Smooth muscle cell (in vitro differentiated cells): ENCODE measurements around the gene ABCC9. TPM values are rescaled to one million over a fixed set of nuclear protein-coding genes. Genes with fewer than 3 reads are reported as not detected.

Experiments
- DNase-seq: peaks from one replicate; lab custom pipeline; 2025; ENCODE audit not compliant: unreplicated experiment; lab: John Stamatoyannopoulos, UW
- H2AFZ ChIP-seq: fragments of 200-600 bp; sonication (generic); 2 replicates; pipeline ENCODE4 v1.6.0; 2016; ENCODE audit warnings: antibody characterized with exemption, low read depth, mild to moderate bottlenecking
- H3F3A ChIP-seq: fragments of 200-600 bp; sonication (generic); 2 replicates; pipeline ENCODE4 v1.6.0; 2017; ENCODE audit warnings: antibody characterized with exemption, low read depth
- H3K27ac ChIP-seq: fragments of 200-600 bp; sonication (generic); 2 replicates; pipeline ENCODE4 v1.5.1; 2016; ENCODE audit warnings: low read depth, mild to moderate bottlenecking
- H3K27me3 ChIP-seq: fragments of 200-600 bp; sonication (generic); 2 replicates; pipeline ENCODE4 v1.6.1; 2016; ENCODE audit warnings: low read depth, mild to moderate bottlenecking
- H3K36me3 ChIP-seq: fragments of 200-600 bp; sonication (generic); 2 replicates; pipeline ENCODE4 v1.5.1; 2016; ENCODE audit warnings: low read depth
- H3K4me1 ChIP-seq: fragments of 200-600 bp; sonication (generic); 2 replicates; pipeline ENCODE4 v1.5.1; 2016; ENCODE audit warnings: low read depth
- H3K4me2 ChIP-seq: fragments of 200-600 bp; sonication (generic); 2 replicates; pipeline ENCODE4 v1.6.0; 2016; ENCODE audit warnings: mild to moderate bottlenecking
- H3K4me3 ChIP-seq: fragments of 200-600 bp; sonication (generic); 2 replicates; pipeline ENCODE4 v1.5.1; 2016; ENCODE audit warnings: mild to moderate bottlenecking
- H3K79me2 ChIP-seq: fragments of 200-600 bp; sonication (generic); 2 replicates; pipeline ENCODE4 v1.6.0; 2016; ENCODE audit warnings: low read depth, mild to moderate bottlenecking
- H3K9ac ChIP-seq: fragments of 200-600 bp; sonication (generic); 2 replicates; pipeline ENCODE4 v1.6.0; 2016; ENCODE audit warnings: low read depth
- H3K9me3 ChIP-seq: fragments of 200-600 bp; sonication (generic); replicated peaks from 2 replicates; pipeline ENCODE4 v1.5.1; 2016; ENCODE audit warnings: low read depth
- H4K20me1 ChIP-seq: fragments of 200-600 bp; sonication (generic); 2 replicates; pipeline ENCODE4 v1.6.0; 2016; ENCODE audit warnings: low read depth
- WGBS: methylation state at CpG from one replicate; pipeline ENCODE4 v1.1.7; 2016; ENCODE audit warnings: low lambda C conversion rate; 5-methylcytosine and 5-hydroxymethylcytosine counted together
- polyA plus RNA-seq: library from polyadenylated mRNA; unstranded; fragments of >200 nt; fragmentation: Nextera tagmentation; extraction: Ambion mirVana; gene quantifications from 2 replicates; pipeline ENCODE4 v1.2.1, GENCODE V29; 2016
- total RNA-seq: library from RNA; depleted of rRNA; stranded (reverse); fragments of >200 nt; gene quantifications from 2 replicates; pipeline ENCODE4 v1.2.3, GENCODE V29; 2014
- TF ChIP-seq, protein P1 (sequence below): fragments of 200-600 bp; sonication (generic); IDR thresholded peaks from 2 replicates; pipeline ENCODE4 v1.5.1; 2017; ENCODE audit warnings: borderline replicate concordance, mild to moderate bottlenecking, antibody characterized with exemption; ENCODE audit not compliant: insufficient read depth, poor library complexity, severe bottlenecking

The ABCC9 gene
- total and polyA plus RNA-seq, 2 experiments from 2014 or later = 0.22 TPM; not detected in 1

DNA sequence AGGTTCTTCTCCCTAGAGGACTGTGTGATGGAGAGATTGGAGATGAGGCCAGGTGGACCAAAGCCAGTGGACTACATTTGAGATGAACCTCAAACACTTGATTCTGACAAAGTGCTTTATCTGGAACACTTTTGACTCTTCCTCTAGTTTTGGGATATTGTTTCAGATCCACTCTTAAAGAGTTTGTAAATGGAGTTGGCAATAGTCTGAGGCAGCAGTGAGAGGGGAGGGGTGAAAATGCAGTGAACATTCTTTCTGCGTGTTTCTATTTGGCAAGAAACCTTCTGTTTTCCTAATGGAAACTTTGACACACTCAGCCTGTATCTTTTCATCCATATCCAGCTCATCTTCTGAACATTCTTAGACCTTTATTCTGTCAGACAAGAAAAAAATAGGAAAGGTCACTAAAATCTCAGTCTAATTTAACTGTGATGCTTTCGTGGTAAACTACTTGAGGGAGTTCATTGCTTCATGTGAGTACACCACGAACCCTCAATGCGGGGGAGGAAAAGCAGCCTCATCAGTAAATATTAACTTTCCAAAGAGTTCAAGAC lies 109.4 kb downstream of the ABCC9 start:
- Histone ChIP-seq H3K4me3 (no peak overlapping the region), H3K9ac (no peak overlapping the region), H3K36me3 (no peaks in the 10 kb centered on the region), H3K4me2 (no peak overlapping the region), H2AFZ (no peak overlapping the region), H3K79me2 (no peaks in the 10 kb centered on the region), H3K27ac (no peak overlapping the region), H4K20me1 (no peaks in the 10 kb centered on the region), H3K27me3 (no peaks in the 10 kb centered on the region), H3K4me1 (no peaks in the 10 kb centered on the region), H3K9me3 (no peaks in the 10 kb centered on the region), H3F3A (no peaks in the 10 kb centered on the region)
- TF ChIP-seq, protein P1, sequence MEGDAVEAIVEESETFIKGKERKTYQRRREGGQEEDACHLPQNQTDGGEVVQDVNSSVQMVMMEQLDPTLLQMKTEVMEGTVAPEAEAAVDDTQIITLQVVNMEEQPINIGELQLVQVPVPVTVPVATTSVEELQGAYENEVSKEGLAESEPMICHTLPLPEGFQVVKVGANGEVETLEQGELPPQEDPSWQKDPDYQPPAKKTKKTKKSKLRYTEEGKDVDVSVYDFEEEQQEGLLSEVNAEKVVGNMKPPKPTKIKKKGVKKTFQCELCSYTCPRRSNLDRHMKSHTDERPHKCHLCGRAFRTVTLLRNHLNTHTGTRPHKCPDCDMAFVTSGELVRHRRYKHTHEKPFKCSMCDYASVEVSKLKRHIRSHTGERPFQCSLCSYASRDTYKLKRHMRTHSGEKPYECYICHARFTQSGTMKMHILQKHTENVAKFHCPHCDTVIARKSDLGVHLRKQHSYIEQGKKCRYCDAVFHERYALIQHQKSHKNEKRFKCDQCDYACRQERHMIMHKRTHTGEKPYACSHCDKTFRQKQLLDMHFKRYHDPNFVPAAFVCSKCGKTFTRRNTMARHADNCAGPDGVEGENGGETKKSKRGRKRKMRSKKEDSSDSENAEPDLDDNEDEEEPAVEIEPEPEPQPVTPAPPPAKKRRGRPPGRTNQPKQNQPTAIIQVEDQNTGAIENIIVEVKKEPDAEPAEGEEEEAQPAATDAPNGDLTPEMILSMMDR = no peak
- 79% methylated on average over 4 of the region's 4 CpGs for WGBS
- DNase-seq = no peak

GRCh38 chr12:21828779-21829178 lies 112.4 kb downstream of the ABCC9 start:
- TF ChIP-seq, protein P1 = no peak
- no peaks in the 10 kb centered on the region for H3K9me3 ChIP-seq
- DNase-seq = no peak
- no peaks in the 10 kb centered on the region for H3K4me1 ChIP-seq
- H3K4me3 ChIP-seq = no peak overlapping the region
- H3K9ac ChIP-seq = no peak overlapping the region
- H3K36me3 ChIP-seq = no peaks in the 10 kb centered on the region
- no peaks in the 10 kb centered on the region for H4K20me1 ChIP-seq
- no peaks in the 10 kb centered on the region for H3F3A ChIP-seq
- no peak overlapping the region for H2AFZ ChIP-seq
- WGBS = 91% methylated on average over 8 of the region's 8 CpGs
- no peaks in the 10 kb centered on the region for H3K27me3 ChIP-seq
- H3K27ac ChIP-seq = no peak overlapping the region
- no peak overlapping the region for H3K4me2 ChIP-seq
- no peaks in the 10 kb centered on the region for H3K79me2 ChIP-seq

DNA sequence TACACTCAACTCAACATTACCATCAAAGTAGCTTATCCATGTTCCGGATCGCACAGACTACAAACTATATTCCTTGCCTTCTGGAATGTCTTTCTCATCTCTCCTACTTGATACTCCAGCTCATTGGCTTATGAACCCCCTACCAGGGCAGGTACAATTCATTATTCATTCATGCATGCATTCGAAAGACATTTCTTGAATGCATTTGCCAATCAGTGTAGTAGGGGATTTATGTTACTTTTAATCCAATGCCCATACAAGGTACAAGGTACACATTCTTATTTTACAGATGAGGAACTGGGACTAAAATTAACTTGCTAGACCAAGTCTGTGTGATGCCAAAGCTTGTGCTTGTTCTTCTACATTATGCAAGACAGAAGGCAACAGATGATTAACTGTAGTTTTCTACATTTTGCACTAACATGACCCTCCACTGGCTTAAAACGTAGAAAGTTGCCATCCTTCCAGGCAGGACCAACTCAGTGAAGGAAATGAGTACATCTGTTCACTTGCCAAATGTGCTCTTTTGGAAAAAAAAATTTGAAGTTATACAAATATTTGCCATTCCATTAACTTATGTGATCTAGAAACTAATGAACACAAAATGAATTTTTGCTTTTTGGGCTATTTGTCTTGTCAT lies 113.0 kb downstream of the ABCC9 start:
- WGBS = 93% methylated on average over 4 of the region's 4 CpGs
- Histone ChIP-seq H3K79me2 (no peaks in the 10 kb centered on the region), H3K4me3 (no peak overlapping the region), H3K27me3 (no peaks in the 10 kb centered on the region), H4K20me1 (no peaks in the 10 kb centered on the region), H3K27ac (no peak overlapping the region), H3K36me3 (no peaks in the 10 kb centered on the region), H2AFZ (no peak overlapping the region), H3K9ac (no peak overlapping the region), H3K9me3 (no peaks in the 10 kb centered on the region), H3K4me2 (no peak overlapping the region), H3K4me1 (no peaks in the 10 kb centered on the region), H3F3A (no peaks in the 10 kb centered on the region)
- no peak for DNase-seq
- TF ChIP-seq, protein P1 = no peak

DNA sequence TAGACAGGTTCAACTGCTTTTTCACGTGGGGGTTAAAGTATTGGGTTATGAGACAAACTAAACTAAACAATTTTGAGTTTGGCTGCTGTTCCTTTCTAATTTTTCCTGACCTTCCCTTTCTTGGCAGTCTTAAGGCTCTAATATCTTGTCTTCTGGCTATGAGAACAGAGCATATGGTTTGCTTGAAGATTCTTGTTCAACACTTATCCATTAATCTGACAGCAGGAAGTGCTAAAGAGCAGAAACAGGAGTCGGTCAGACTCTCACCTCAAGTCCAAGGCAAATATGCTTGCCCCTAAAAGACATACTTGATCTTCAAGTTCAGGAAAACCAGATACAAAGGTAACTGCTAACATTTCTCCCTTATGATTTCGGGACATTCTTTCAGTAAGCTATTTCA lies 114.1 kb downstream of the ABCC9 start:
- Histone ChIP-seq H3K79me2 (no peaks in the 10 kb centered on the region), H3K36me3 (no peaks in the 10 kb centered on the region), H3K4me2 (no peak overlapping the region), H3K4me1 (no peaks in the 10 kb centered on the region), H3K9ac (no peak overlapping the region), H3K4me3 (no peak overlapping the region), H3F3A (no peaks in the 10 kb centered on the region), H4K20me1 (no peaks in the 10 kb centered on the region), H3K27ac (no peak overlapping the region), H3K9me3 (no peaks in the 10 kb centered on the region), H2AFZ (no peak overlapping the region), H3K27me3 (no peaks in the 10 kb centered on the region)
- 56% methylated on average over 3 of the region's 3 CpGs for WGBS
- no peak for DNase-seq
- TF ChIP-seq, protein P1 = no peak
